ENCODE measurements around the gene BBX. TPM values are rescaled to one million over a fixed set of nuclear protein-coding genes. Genes with fewer than 3 reads are reported as not detected.

BBX gene
- total and polyA plus RNA-seq, 2 of the 13 experiments (the other 11 are each of a cell fraction or from before 2014, with no cell fraction given): 13.7 to 23.2 TPM

GRCh38 chr3:107598926-107599771, 76.4 kb downstream of the BBX start (continued):
- TF ChIP-seq HNF1B (CRISPR knock-in tag; IDR thresholded peaks at IDR 0.05): peak; percentile 71; the same call in 1 of the 2 replicates
- TF ChIP-seq SRY (CRISPR knock-in tag; IDR thresholded peaks at IDR 0.05): no peak
- TF ChIP-seq ZNF766 (CRISPR knock-in tag; IDR thresholded peaks at IDR 0.05; ENCODE audit: borderline replicate concordance): no peak
- TF ChIP-seq ZNF232 (CRISPR knock-in tag; IDR thresholded peaks at IDR 0.05; ENCODE audit: borderline replicate concordance): no peak
- TF ChIP-seq PHF5A (CRISPR knock-in tag; IDR thresholded peaks at IDR 0.05; ENCODE audit: low read depth, unreplicated experiment): no peak
- no peak for TF ChIP-seq ZNF280D (CRISPR knock-in tag; IDR thresholded peaks at IDR 0.05)
- no peak for TF ChIP-seq SIX1 (CRISPR knock-in tag; IDR thresholded peaks at IDR 0.05; ENCODE audit: borderline replicate concordance)
- TF ChIP-seq ISL2 (CRISPR knock-in tag; IDR thresholded peaks at IDR 0.05): 0 out of 2 replicates have a peak, but pooled peaks have one; percentile 14
- no peak for TF ChIP-seq ZNF7 (CRISPR knock-in tag; IDR thresholded peaks at IDR 0.05)
- no peak for TF ChIP-seq NFAT5 (CRISPR knock-in tag; IDR thresholded peaks at IDR 0.05)
- peak; percentile 13; the same call in 1 of the 2 replicates for TF ChIP-seq ETV5 (CRISPR knock-in tag; IDR thresholded peaks at IDR 0.05; ENCODE audit: borderline replicate concordance)
- TF ChIP-seq JDP2 (CRISPR knock-in tag; IDR thresholded peaks at IDR 0.05; ENCODE audit: borderline replicate concordance): no peak
- TF ChIP-seq ZNF333 (CRISPR knock-in tag; IDR thresholded peaks at IDR 0.05; ENCODE audit: borderline replicate concordance): no peak
- no peak for TF ChIP-seq ZNF274 (CRISPR knock-in tag; IDR thresholded peaks at IDR 0.05)
- TF ChIP-seq RNF219 (CRISPR knock-in tag; IDR thresholded peaks at IDR 0.05): no peak
